SU-DHL-6 (cell line): Measurements from ENCODE around the gene DPP3.

Experiments
- CTCF ChIP-seq: fragments of 200-600 bp; sonication (generic); IDR thresholded peaks from one replicate; pipeline ENCODE4 v1.5.1; 2017; ENCODE audit warnings: antibody characterized with exemption, mild to moderate bottlenecking, low read length, moderate library complexity; ENCODE audit not compliant: insufficient read depth, poor library complexity, severe bottlenecking
- EZH2phosphoT487 ChIP-seq: fragments of 200-600 bp; sonication (generic), shearing (Covaris generic); conservative IDR thresholded peaks from 2 replicates; pipeline ENCODE4 v1.6.1; 2018; ENCODE audit warnings: mild to moderate bottlenecking, antibody characterized with exemption, low read length, moderate library complexity, mixed read lengths

DNA sequence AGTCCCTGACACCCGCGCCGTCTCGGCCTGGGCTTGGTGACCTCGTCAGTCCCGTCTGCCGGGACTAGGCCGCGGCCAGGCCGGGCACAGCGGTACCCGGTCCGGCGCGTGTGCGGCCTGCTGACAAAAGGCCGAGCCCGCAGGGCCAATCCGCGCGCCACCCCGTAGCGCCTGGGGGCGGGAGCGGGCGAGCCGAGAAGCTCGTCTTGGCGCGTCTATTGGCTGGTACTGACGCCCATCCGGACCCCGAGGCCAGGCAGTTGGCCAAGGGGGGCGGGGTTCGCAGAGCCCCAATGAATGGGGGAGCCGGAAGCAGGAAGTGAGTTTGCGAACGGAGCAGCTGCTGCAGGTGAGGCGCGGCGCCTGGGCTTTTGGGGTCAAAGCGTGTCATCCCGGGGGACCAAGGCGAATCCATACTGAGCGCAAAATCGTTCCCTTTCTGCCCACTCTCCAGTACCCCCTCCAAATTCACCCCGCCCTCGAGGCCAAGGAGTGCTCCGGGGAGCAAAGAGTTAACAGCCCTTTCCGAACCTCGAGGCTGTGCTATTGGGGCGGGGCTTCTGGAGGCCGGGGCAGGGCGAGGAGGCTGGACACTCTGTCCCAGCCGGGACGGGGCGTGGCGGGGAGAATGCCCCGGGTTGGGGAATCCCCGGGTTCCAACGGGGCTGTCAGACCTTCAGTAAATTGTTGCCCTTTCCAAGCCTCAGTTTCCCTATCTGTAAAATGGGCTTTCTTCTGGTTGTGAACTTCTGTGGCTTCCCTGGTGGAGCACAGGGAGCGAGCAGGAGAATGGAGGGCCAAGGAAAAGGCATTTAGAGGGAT, at the start of gene DPP3:
- no peak for TF ChIP-seq CTCF
- TF ChIP-seq EZH2phosphoT487: no peak
